Tibial nerve (tissue), 4 donors: ENCODE data around the gene GRM8. TPM values are rescaled to one million over a fixed set of nuclear protein-coding genes. Genes with fewer than 3 reads are reported as not detected.

ENCODE experiments used
- DNase-seq, 2 donors: peaks; one replicate each; pipeline ENCODE4 v3.0.0-alpha.2; 2019; ENCODE audit warnings: low spot score in 2 of 2
- H3K27ac ChIP-seq, 4 donors: fragments of 200-600 bp; sonication (generic) in 3 of 4; one replicate each; pipeline ENCODE4 v1.5.1; 2017 to 2019; ENCODE audit warnings: mild to moderate bottlenecking in 1 of 4
- H3K27me3 ChIP-seq, 2 donors: fragments of 200-600 bp; sonication (generic) in 1 of 2; one replicate each; pipeline versions ENCODE4 v1.5.1 to v1.6.0; 2017 to 2019
- H3K36me3 ChIP-seq, 3 donors: fragments of 200-600 bp; sonication (generic); one replicate each; pipeline ENCODE4 v1.5.1; 2018 to 2019
- H3K4me1 ChIP-seq, 4 donors: fragments of 200-600 bp; sonication (generic) in 3 of 4; one replicate each; pipeline ENCODE4 v1.5.1; 2017 to 2019
- H3K4me3 ChIP-seq, 4 donors: fragments of 200-600 bp; sonication (generic) in 3 of 4; one replicate each; pipeline ENCODE4 v1.5.1; 2017 to 2019; ENCODE audit warnings: mild to moderate bottlenecking in 1 of 4, moderate library complexity in 1 of 4
- H3K9me3 ChIP-seq, 4 donors: fragments of 200-600 bp; sonication (generic) in 3 of 4; one replicate each; pipeline ENCODE4 v1.5.1; 2017 to 2019
- EP300 ChIP-seq, 2 donors: sonication (generic); formaldehyde crosslinking; IDR thresholded peaks; one replicate each; pipeline ENCODE4 v1.6.1; 2017; ENCODE audit warnings: antibody characterized with exemption in 2 of 2, mild to moderate bottlenecking in 1 of 2
- POLR2A ChIP-seq, 2 donors: fragments of 450-650 bp; IDR thresholded peaks; one replicate each; pipeline ENCODE4 v1.6.1; 2017; ENCODE audit warnings: antibody characterized with exemption in 2 of 2, mild to moderate bottlenecking in 2 of 2, moderate library complexity in 2 of 2
- WGBS, 2 donors: methylation state at CpG; one replicate each; pipeline ENCODE4 v1.1.5; 2018; 5-methylcytosine and 5-hydroxymethylcytosine counted together
- total RNA-seq, 4 donors: library from RNA; depleted of rRNA; stranded (reverse); fragments of >200 nt; gene quantifications; one replicate each; pipeline ENCODE4 v1.1.0, GENCODE V29; 2016
- TF ChIP-seq, protein P1 (sequence below), 5 experiments: fragments of 200-600 bp in 3 of 5; fragments of 450-650 bp in 2 of 5; sonication (generic) in 3 of 5; IDR thresholded peaks; one replicate each; pipeline ENCODE4 v1.5.1; 2016 to 2019; ENCODE audit warnings: antibody characterized with exemption in 5 of 5, mild to moderate bottlenecking in 3 of 5, moderate library complexity in 2 of 5

GRM8 gene
- total RNA-seq, 4 donors from 2014 or later = 0.59 to 1.5 (median 1.1) TPM

DNA sequence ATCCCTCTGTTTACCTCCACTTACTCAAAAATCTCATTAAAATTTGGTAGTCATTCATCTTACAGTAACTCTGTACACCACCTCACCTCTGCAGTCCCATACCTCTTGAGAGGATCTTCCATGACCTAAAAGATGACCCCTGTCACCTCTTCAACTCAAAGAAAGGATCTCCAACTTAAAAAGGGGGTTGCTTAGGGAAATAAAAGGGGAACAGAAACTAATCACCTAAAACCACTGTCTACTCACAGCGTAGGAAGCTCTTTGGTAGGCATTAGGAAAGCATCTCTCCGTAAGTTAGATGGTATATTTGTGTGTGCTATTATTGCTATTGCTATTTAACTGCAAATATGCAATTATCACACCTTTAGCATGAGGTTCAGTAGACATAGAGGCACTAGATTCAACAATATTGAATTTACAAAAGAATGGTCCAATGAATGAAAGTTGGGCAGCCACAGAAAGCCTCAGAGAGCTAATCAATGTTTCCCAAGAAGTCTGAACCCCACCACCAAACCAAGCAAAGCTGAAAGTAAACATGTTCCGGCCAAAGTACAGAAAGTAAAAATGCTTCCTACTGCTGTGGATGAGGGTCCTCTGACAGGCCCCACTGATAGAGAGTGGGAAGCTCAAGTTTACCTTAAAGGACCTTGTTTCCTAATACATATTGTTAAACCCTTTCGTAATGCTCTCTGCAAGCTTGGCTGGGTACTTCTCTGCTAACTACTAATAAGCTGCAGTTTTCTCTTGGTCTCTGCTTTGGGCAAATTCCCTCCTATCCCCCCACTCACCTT is 105.8 kb downstream of the GRM8 start:
- H3K9me3 ChIP-seq = no peaks in the 10 kb centered on the region
- H3K4me3 ChIP-seq = no peak overlapping the region
- 84 to 89% methylated on average over 4 of the region's 4 CpGs for WGBS, 2 donors
- H3K27me3 ChIP-seq = no peaks in the 10 kb centered on the region
- no peak for DNase-seq
- H3K4me1 ChIP-seq = no peaks in the 10 kb centered on the region
- TF ChIP-seq, protein P1, sequence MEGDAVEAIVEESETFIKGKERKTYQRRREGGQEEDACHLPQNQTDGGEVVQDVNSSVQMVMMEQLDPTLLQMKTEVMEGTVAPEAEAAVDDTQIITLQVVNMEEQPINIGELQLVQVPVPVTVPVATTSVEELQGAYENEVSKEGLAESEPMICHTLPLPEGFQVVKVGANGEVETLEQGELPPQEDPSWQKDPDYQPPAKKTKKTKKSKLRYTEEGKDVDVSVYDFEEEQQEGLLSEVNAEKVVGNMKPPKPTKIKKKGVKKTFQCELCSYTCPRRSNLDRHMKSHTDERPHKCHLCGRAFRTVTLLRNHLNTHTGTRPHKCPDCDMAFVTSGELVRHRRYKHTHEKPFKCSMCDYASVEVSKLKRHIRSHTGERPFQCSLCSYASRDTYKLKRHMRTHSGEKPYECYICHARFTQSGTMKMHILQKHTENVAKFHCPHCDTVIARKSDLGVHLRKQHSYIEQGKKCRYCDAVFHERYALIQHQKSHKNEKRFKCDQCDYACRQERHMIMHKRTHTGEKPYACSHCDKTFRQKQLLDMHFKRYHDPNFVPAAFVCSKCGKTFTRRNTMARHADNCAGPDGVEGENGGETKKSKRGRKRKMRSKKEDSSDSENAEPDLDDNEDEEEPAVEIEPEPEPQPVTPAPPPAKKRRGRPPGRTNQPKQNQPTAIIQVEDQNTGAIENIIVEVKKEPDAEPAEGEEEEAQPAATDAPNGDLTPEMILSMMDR (IDR thresholded peaks at IDR 0.05) = no peak
- TF ChIP-seq EP300 (IDR thresholded peaks at IDR 0.05) (no peak), POLR2A (IDR thresholded peaks at IDR 0.05) (no peak)
- no peaks in the 10 kb centered on the region for H3K36me3 ChIP-seq
- no peak overlapping the region for H3K27ac ChIP-seq

DNA sequence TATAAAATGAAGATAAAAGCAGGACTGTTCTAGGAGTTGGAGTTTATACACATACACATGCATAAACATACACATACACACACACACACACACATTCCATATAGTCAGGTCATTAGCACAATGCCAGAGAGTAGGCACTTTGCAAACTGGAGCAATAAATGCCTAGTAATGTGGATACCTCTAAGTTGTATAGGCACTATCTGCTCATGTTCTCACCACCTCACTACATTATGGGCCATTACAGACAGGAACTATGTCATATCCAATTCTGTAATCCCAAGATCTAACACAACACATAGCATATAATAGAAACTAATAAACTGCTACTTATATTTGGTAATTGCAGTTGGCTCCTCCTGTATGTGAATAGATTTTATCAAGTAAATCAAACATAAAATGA is 115.6 kb downstream of the GRM8 start:
- Histone ChIP-seq H3K27me3 (no peaks in the 10 kb centered on the region), H3K9me3 (no peaks in the 10 kb centered on the region), H3K36me3 (no peaks in the 10 kb centered on the region), H3K4me1 (no peaks in the 10 kb centered on the region), H3K27ac (no peak overlapping the region), H3K4me3 (no peak overlapping the region)
- DNase-seq = no peak
- TF ChIP-seq POLR2A (IDR thresholded peaks at IDR 0.05) = no peak
- no peak for TF ChIP-seq EP300 (IDR thresholded peaks at IDR 0.05)
- TF ChIP-seq, protein P1 (IDR thresholded peaks at IDR 0.05) = no peak

GRCh38 chr7:127135871-127136485 is 116.8 kb downstream of the GRM8 start:
- DNase-seq = no peak
- H3K4me3 ChIP-seq = no peak overlapping the region
- no peaks in the 10 kb centered on the region for H3K4me1 ChIP-seq
- H3K27me3 ChIP-seq = no peaks in the 10 kb centered on the region
- no peaks in the 10 kb centered on the region for H3K9me3 ChIP-seq
- H3K36me3 ChIP-seq = no peaks in the 10 kb centered on the region
- 60 to 75% methylated on average over 2 of the region's 2 CpGs for WGBS, 2 donors
- TF ChIP-seq POLR2A (IDR thresholded peaks at IDR 0.05) (no peak), EP300 (IDR thresholded peaks at IDR 0.05) (no peak)
- TF ChIP-seq, protein P1 (IDR thresholded peaks at IDR 0.05) = no peak
- H3K27ac ChIP-seq = no peak overlapping the region

GRCh38 chr7:127123220-127123619 is 129.5 kb downstream of the GRM8 start:
- no peaks in the 10 kb centered on the region for H3K36me3 ChIP-seq
- no peaks in the 10 kb centered on the region for H3K4me1 ChIP-seq
- no peaks in the 10 kb centered on the region for H3K27me3 ChIP-seq
- no peak for TF ChIP-seq EP300 (IDR thresholded peaks at IDR 0.05)
- TF ChIP-seq POLR2A (IDR thresholded peaks at IDR 0.05) = no peak
- TF ChIP-seq, protein P1 (IDR thresholded peaks at IDR 0.05) = no peak
- no peaks in the 10 kb centered on the region for H3K9me3 ChIP-seq
- H3K4me3 ChIP-seq = no peak overlapping the region
- 51 to 53% methylated on average over 4 of the region's 4 CpGs for WGBS, 2 donors
- DNase-seq = no peak
- H3K27ac ChIP-seq = no peak overlapping the region

- 65 to 68% methylated on average over 2 of the region's 2 CpGs for WGBS, 2 donors
Observed at GRCh38 chr7:127119517-127119916, 133.2 kb downstream of the GRM8 start.

More at GRCh38 chr7:127119517-127119916, 133.2 kb downstream of the GRM8 start:
- Histone ChIP-seq H3K27ac (no peak overlapping the region), H3K4me1 (no peaks in the 10 kb centered on the region), H3K4me3 (no peak overlapping the region), H3K27me3 (no peaks in the 10 kb centered on the region), H3K36me3 (no peaks in the 10 kb centered on the region), H3K9me3 (no peaks in the 10 kb centered on the region)
- TF ChIP-seq, protein P1 (IDR thresholded peaks at IDR 0.05) = no peak
- TF ChIP-seq POLR2A (IDR thresholded peaks at IDR 0.05) (no peak), EP300 (IDR thresholded peaks at IDR 0.05) (no peak)
- DNase-seq = no peak
